ENCODE results near the gene RGS6.

DNA sequence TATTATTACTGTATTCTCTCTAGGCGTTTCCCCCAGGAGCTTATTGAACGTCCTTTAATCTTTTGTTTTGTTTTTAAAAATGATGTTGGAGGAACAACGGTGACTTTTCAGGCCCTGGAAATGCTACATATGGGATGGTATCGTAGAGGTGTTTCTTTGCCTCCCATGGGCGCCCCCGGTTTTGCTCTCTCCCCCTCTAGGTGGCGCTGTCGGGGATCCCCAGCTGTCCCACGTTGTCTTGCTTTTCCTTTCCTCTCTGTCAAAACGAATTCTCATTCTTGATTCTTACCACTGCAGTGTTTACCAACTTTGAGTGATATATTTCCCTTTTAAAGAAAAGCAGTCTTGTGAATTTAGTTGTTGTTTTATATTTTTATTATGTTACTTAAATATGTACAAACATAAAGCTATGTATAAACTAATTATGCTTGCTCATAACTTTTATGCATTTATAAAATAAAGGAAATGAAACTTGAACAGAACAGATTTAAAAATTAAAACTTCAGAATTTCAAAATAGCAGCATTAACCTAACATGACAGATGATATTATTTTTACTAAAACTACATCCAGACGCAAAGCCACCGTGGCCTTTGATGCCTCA lies 171.9 kb downstream of the RGS6 start:
- no peak for TF ChIP-seq POLR2A (IDR thresholded peaks at IDR 0.05; ENCODE audit: low read length)
- TF ChIP-seq GATA1 (IDR thresholded peaks at IDR 0.05; ENCODE audit: low read depth, low read length): no peak
